NCI-H510A treated with DMSO at 0.1 percent for 48 hours (cell line): ENCODE measurements around the gene OR51E2.

Experiments used
- DNase-seq: peaks from one replicate; lab custom pipeline; 2025; lab: John Stamatoyannopoulos, UW

The OR51E2 gene

DNA sequence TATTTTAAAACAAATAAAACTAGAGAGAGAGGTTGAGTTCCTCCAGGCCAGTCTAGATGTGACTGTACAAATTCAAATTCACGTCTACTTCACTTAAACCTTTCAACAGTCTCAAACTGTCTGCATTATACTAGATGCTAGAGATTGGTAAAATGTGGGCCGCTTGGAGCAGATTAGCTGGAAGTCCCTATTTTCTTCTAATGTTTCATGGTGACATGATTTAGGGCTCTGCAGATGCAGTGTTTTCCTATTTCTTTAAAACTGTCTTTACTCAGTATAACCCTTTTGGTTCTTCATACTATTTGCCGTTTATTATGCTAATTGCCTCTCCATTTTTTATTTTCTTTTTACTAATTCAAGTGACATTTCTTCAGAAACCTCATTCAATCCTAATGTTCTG, 33.5 kb downstream of the OR51E2 start:
- DNase-seq, result no peak

DNA sequence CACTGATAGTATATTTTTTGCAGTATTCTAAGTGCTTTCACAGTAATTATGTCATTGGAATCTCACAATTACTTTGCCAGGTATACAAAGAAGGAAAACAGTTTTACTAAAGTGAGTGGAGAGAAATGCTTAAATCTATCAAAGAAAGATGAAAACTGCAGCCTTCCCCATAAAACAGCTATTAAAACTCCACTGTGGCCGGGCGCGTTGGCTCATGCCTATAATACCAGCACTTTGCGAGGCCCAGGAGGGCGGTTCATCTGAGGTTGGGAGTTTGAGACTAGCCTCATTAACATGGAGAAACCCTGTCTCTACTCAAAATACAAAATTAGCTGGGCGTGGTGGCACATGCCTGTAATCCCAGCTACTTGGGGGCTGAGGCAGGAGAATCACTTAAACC, 34.8 kb downstream of the OR51E2 start:
- no peak for DNase-seq

DNA sequence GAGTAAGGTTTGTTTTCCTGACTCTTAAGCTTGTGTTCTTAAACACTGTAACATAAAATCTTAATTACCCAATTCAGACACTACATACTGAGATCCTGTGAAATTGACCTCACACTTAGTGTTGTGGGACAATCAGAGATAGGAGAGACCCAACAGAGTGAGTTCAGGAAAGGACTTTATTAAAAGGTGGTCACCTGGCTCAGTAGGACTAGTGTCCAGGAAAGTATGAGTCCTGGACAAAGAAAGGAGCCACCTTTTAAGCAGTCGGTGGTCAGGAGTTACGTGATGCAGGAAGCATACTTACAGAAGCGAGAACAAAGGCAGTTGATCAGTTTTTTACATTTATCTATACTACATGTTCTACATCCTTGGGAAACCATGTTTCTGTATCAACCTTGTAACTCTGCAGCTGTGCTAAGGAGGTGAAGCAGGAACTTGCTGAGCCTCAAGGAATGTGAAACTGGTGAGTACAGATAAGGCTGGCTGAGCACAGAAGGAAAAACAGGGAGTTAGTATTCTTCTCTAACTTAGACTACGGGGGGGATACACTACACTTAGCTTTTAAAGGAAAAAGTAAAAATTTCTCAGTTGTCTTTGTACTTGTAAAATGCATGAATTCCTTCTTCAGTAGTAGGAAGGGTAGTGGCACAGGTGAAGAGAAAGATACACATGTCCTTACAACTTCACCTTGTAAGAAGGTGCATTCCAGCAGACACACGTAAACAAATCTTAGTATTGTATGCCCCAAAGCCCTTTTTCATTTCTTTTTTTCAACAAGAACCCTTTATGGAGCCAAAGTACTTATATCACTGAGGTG, 38.8 kb downstream of the OR51E2 start:
- no peak for DNase-seq

DNA sequence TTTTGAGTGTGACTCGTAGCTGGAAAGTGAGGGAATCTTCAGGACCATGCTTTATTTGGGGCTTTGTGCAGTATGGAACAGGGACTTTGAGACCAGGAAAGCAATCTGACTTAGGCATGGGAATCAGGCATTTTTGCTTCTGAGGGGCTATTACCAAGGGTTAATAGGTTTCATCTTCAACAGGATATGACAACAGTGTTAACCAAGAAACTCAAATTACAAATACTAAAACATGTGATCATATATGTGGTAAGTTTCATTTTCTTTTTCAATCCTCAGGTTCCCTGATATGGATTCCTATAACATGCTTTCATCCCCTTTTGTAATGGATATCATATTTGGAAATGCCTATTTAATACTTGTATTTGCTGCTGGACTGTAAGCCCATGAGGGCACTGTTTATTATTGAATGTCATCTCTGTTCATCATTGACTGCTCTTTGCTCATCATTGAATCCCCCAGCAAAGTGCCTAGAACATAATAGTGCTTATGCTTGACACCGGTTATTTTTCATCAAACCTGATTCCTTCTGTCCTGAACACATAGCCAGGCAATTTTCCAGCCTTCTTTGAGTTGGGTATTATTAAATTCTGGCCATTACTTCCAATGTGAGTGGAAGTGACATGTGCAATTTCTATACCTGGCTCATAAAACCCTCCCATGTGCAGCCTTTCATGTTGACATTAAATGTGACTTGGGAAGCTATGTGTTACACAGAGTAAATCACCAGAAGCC, 42.9 kb downstream of the OR51E2 start:
- no peak for DNase-seq

DNA sequence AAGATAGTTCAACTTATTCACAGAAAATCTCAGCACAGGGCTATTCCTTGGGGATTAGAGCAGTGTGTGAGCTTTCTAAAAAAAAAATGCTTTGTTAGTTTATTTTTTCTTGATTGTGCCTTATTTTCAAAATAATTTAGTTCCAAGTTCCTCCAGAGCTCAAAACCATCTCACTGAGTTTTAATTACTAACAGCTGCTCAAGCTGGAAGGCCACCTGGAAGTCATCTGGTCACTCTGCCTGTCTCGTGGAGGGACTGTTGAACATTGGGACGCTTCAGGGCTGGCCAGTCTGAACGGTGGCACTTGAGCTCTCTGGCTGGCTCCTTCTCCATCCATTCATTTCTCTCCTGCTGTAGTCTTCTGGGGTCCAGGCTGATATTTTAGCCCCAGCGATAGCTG, 49.9 kb downstream of the OR51E2 start:
- DNase-seq, result no peak

DNA sequence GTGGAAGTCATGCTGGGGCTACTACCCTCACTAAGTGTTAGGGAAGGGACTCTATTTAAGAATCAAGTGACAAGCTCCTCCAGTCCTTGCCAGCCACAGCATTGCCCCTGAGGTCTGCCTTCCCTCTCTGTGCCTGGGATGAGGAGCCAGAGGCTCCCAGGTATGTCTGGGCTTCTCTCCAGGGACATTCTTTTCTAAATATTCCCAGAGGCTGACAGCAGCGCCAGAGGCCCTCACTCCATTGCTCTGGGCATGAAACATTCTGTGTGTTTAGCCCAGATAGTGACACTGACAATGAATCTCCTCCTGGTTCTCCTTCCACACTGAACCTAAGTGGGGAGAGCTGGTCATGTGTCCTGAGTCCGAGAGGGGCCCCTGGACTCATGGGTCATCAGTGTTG, 51.7 kb downstream of the OR51E2 start:
- DNase-seq, result no peak

DNA sequence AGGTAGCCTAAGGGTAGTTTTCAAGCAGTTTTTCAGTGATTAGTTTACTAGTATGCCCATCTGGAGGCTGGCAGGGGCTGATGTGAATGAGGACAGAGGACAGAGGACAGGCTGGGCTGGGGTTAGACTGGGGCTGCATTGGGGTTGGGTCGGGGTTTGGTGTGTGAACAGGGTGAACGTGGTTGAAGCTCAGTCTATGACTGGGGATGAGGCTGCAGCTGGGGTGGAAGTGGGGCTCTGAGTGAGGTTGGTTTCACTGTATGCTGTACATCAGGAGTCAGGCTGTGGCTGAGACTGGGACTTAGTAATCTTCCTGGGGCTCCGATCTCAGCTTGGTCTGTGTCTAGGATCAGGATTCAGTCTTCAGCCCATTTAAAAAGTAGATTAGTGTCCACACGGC, 53.4 kb downstream of the OR51E2 start:
- no peak for DNase-seq

DNA sequence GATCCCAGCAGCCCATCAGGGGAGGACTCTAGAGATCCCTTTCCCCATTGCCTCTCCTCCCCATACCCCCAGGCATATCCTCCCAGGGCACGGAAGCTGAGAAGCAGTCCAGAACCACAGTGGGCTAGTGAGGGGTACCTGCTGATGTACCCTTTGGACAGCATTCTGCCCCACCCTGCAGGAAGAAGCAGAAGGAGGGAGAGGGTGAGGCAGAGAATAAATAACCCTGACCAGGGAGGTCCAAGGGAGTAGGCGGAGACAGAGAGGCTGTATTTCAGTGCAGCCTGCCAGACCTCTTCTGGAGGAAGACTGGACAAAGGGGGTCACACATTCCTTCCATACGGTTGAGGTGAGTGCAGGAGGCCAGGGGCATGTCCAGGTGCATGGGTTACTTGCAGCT, 54.0 kb downstream of the OR51E2 start, which contains the start of gene OR51E1:
Gene OR51E1 (plus strand): TSS at position 301 of the 400 bp plus-strand sequence. CDS start 8,545 bp downstream, outside the sequence.
- DNase-seq, result no peak

DNA sequence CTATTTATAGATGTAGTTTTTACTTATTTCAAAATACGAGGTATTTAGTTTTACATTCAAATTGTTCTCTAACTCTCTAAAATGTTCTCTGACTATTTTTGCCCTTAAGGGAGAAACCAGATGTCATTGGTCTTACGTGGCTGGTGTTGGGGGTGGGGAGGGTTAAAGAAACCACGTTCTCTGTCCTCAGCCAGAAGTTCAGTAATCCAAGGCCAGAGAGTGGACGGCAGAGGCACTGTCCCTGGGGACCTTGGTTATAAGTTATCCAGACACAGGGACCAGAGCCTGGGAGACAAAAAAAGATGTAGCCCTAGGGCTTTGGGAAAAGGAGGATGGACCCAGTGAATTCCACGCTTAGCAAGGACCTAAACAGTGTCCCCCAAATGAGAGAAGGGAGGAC, 54.6 kb downstream of the OR51E2 start:
- DNase-seq, result no peak

DNA sequence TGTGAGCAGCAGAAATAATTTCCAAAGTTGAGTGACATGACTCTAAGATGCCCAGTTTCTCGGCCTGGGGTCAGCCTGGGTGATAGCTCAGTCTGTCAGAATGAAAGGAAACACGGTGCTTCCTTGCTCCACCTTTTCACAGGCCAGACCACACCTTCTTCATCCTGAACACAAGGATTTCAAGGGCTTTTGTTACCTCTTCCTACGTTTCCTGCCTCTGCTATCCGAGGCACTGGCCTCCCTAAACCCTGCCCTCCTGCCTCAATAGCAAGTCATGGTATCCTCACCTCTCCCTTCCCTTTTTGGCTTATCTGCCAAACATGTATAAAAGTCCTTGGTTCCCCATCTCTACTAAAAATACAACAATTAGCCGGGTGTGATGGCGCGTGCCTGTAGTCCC, 55.6 kb downstream of the OR51E2 start:
- DNase-seq, result no peak

DNA sequence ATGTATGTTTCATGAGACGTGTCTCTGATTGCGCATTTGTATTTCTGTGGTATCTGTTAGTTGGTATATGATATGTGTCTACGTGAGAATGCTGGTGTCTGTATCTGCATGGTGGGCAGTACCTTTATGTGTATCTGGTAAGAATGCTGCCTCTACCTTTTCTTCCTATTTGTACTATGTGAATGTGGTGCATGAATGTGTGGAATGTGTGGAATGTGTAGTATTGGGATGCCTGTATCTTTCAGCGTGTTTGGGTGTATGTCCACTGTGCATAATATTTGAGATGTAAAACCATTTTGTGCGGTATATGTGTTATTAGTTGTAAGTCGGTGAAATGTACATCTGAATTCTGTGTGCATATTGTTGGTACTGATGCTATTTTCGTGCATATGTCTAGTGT, 56.2 kb downstream of the OR51E2 start:
- DNase-seq, result no peak

DNA sequence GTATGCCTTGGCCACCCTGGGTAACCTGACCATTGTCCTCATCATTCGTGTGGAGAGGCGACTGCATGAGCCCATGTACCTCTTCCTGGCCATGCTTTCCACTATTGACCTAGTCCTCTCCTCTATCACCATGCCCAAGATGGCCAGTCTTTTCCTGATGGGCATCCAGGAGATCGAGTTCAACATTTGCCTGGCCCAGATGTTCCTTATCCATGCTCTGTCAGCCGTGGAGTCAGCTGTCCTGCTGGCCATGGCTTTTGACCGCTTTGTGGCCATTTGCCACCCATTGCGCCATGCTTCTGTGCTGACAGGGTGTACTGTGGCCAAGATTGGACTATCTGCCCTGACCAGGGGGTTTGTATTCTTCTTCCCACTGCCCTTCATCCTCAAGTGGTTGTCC, 57.7 kb downstream of the OR51E2 start:
- no peak for DNase-seq

DNA sequence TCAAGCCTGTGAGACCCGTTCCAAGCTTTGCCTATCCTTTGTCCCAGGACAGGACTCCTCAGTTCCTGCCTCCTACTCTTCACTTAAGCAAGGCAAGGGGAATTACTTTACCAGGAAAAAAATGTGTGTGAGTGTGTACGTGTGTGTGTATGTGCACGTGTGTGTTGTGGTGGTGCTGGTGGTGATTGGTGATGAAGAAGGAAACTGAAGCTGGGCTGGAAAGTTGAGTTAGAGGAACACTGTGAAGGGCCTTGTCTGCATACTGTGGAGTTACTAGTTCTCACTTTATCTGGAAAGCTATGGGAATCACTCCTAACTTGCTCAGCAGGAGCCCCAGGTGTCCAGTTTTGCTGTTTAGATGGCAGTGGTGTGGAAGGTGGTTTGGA, 60.0 kb downstream of the OR51E2 start:
- no peak for DNase-seq

DNA sequence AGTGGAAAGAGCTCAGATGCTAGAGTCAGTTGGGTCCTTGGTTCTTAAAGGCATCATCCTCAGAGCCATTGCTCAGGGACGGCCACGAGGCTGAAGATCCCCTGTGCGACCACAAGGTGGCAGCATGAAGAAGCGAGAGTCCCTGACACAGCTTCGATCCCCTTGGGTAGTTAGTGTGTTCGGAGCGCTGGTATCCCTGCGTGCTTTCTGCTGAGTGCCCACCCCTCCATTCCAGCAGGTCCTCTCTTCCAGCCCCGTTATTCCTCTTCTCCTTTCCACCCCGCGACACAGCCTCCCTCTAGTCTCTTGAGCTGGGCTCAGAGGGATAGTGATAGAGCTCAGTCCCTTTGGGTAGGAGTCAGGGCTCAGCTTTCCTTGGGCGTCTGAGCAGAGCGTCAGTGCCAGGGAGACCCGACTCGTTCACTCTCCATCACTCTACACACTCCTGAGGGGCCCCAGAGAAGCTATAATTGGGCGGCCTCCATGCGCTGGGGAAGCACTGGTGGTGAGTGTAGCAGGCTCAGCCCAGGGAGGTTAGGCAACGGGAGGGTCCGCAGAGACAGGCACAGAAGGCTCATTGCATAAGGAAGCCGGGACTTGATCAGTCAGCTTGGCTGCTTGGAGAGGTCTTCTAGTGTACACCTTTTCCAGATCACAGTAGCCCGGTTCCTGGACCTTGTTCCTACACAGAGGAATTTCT, 60.5 kb downstream of the OR51E2 start, which contains the start of gene OR51D1:
Gene OR51D1 (plus strand): TSS at position 516 of the 700 bp plus-strand sequence. CDS start 2,314 bp downstream, outside the sequence.
- peak; percentile 94 for DNase-seq

DNA sequence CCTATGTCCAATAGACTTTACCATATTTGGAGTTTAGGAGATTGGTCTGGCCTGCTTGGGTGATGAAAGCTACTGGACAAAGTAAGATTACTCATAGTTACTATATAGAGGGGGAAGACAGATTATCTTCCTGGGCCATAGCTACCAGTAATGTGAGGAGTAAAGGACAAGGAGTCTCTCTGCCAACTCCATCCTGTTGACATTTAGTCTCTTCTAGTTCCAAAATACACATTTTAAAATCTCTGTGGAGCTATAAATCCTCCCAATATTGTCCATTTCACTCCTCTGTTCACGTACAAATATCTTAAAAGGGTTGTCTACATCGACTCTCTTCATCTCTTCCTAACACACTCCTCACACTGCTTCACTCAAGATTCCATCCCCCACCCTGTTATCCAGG, 61.5 kb downstream of the OR51E2 start:
- no peak for DNase-seq
